HG02642 (cell line): Measurements from ENCODE around the gene SH3TC1.

ENCODE experiments used
- ATAC-seq: cut with Tn5 transposase; IDR thresholded peaks from one replicate; pipeline ENCODE4 v1.9.1; 2021; ENCODE audit warnings: mild to moderate bottlenecking; ENCODE audit not compliant: unreplicated experiment, poor library complexity

The SH3TC1 gene

GRCh38 chr4:8179771-8180170 is 19.3 kb upstream of the SH3TC1 start:
- no peak for ATAC-seq

GRCh38 chr4:8180310-8181093 is 18.6 kb upstream of the SH3TC1 start:
- ATAC-seq, result no peak

GRCh38 chr4:8181119-8181518 is 18.0 kb upstream of the SH3TC1 start:
- ATAC-seq, result no peak

GRCh38 chr4:8181844-8182243 is 17.2 kb upstream of the SH3TC1 start:
- no peak for ATAC-seq

- ATAC-seq, result no peak
Measured at GRCh38 chr4:8182294-8182693, 16.8 kb upstream of the SH3TC1 start.

GRCh38 chr4:8182858-8183725 is 16.0 kb upstream of the SH3TC1 start:
- no peak for ATAC-seq

GRCh38 chr4:8184061-8184460 is 15.0 kb upstream of the SH3TC1 start:
- ATAC-seq, result no peak

GRCh38 chr4:8185295-8185694 is 13.8 kb upstream of the SH3TC1 start:
- ATAC-seq, result no peak

- no peak for ATAC-seq
Measured at GRCh38 chr4:8185930-8186329, 13.2 kb upstream of the SH3TC1 start.

- no peak for ATAC-seq
Measured at GRCh38 chr4:8188085-8188484, 11.0 kb upstream of the SH3TC1 start.

- no peak for ATAC-seq
Measured at GRCh38 chr4:8188743-8189550, 10.1 kb upstream of the SH3TC1 start.

GRCh38 chr4:8189551-8190466 is 9.3 kb upstream of the SH3TC1 start:
- no peak for ATAC-seq

GRCh38 chr4:8191136-8191747 is 7.8 kb upstream of the SH3TC1 start:
- peak; percentile 41 for ATAC-seq

- ATAC-seq, result peak; percentile 79
Measured at GRCh38 chr4:8192748-8193738, 6.0 kb upstream of the SH3TC1 start.

- ATAC-seq, result no peak
Measured at GRCh38 chr4:8194306-8195242, 4.5 kb upstream of the SH3TC1 start.

GRCh38 chr4:8195431-8195830 is 3.7 kb upstream of the SH3TC1 start:
- no peak for ATAC-seq

- no peak for ATAC-seq
Measured at GRCh38 chr4:8195841-8196458, 3.1 kb upstream of the SH3TC1 start.
